GM20431 (cell line): Measurements from ENCODE around the gene PHPT1.

ENCODE experiments used
- in situ Hi-C: fragments of 300-500 bp; cut with MseI, MboI; formaldehyde crosslinking; loops from one replicate; pipeline ENCODE4 v1.15.0; 2020; ENCODE audit warnings: low sequenced_read_pairs; ENCODE audit not compliant: unreplicated experiment

Gene PHPT1

GRCh38 chr9:136846376-136847087 is 2.7 kb upstream of the PHPT1 start:
- in situ Hi-C loops: no loop called here

GRCh38 chr9:136847088-136847825 is 2.0 kb upstream of the PHPT1 start:
- in situ Hi-C loops: no loop called here

DNA sequence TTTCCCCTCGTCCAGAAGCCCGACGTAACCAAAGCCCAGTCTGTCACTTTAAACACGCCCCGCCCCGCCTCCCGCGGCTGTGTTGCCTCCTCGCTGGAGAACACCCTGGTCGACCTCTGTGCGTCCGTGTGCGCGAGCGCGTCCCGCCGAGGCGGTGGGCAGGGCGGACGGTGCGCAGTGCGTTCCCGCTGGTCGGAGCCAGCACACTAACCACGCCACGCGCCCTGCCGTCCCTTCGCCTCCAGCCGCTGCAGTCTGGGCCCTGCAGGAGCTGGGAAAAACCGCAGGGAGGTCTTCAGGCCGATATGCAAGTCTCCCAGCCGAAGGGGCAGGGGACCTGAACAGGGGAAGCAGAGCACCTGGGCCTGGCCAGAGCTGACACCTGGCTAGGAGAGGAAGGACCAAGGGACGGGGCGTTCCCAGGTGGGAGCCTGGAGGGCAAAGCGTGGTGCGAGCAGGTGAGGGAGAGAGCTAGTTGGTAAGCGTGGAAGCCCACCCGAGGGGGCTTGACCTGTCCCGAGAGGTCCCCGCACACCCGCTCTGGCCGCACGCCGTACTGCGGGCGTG is 1.3 kb upstream of the PHPT1 start:
- in situ Hi-C loops: no loop called here

DNA sequence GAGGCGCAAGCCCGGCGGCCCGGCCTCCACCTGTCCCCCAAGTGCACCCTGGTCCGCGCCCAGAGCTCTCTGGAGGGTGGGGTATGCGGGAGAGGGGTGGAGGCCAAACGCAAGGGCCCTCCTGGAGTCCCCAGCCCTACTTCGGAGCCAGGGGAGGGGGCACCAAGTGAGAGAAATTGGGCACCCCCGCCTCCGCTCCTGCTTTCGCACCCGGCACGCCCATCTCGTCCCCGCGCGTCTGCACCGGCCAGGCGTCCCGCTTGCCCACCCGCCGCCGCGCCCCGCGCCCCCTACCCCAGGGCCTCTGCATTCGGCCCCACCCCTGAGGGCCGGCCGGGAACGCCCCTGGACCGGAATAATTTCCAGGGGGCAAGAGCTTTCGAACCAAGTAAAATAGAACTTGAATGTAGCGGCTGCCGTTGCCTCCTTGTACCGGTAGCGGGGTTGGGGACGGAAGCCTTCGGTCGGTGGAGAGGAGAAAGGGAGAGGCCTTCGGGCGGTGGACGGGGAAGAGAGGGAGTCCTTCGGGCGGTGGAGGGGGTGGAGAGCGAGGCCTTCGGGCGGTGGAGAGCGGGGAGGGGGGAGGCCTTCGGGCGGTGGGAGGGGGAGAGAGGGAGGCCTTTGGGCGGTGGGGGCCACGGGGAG is 694 bp upstream of the PHPT1 start:
- in situ Hi-C loops: no loop called here

DNA sequence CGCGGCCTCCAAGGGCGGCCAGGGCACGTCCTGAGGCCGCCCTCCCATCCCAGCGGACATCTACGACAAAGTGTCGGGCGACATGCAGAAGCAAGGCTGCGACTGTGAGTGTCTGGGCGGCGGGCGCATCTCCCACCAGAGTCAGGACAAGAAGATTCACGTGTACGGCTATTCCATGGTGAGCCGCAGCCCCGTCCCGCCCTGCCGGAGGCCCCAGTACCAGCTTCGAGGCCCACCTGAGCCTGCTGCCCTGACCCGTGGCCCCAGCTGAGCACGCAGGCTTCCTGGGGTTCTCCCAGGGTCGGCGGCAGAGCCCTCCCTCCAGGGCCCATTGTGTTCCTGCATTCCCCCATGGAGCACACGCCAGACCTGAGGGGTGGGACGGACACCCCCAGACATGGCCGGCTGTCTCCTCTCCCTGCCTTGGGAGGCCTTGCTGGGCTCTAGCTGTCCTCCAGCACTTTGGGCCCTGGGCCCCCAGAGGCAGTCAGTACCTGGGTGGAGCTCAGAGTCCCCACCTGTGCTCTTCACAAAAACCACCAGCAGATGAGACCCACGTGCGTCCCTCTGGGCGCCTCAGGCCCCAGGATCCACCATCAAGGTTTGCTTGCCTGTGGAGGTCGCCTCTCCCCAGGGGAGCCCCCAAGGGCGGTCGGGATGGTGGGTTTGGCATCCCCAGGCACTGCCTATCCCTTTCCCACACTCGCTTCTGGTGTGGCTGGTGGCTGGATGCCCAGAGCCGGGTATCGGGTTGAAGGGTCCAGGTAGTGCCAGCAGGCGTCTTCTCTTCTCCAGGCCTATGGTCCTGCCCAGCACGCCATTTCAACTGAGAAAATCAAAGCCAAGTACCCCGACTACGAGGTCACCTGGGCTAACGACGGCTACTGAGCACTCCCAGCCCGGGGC is 1.0 kb downstream of the PHPT1 start:
- in situ Hi-C loops: no loop called here

DNA sequence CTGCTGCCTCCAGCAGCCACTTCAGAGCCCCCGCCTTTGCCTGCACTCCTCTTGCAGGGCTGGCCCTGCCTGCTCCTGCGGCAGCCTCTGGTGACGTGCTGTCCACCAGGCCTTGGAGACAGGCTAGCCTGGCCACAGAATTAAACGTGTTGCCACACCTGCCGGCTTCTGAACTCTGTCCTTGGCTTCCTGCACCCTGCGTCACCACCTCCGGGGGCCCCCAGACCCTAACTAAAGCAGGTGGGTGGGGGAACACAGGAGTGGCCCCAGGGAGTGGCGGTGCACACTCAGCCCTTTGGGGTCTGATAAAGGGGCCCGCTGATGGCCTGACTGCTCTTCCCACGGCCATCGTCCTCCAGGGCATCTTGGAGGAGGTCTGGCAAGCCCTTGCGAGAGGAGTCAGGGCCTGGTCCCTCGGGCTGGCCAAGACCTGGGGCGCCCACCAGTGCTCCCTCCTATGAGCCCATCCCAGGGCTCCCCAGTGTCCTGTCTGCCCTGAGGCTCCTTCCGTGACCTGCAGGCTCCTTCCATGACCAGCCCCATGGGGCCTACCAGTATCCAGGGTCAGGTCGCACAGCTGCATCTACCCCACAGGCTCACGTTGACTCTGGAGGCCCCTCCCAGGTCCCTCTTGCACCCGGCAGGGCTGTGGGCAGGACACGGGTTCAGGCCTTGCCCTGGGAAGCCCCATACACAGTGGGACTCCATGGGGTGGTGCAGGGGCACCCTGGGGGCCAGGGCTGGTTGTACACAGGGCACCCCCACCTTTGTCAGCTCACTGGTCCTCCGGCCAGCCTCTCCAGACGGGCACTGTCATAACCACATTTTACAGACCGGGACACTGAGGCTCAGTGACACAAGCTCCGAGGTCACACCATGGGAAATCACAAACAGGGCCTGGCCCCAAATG is 1.9 kb downstream of the PHPT1 start:
- in situ Hi-C loops: no loop called here

DNA sequence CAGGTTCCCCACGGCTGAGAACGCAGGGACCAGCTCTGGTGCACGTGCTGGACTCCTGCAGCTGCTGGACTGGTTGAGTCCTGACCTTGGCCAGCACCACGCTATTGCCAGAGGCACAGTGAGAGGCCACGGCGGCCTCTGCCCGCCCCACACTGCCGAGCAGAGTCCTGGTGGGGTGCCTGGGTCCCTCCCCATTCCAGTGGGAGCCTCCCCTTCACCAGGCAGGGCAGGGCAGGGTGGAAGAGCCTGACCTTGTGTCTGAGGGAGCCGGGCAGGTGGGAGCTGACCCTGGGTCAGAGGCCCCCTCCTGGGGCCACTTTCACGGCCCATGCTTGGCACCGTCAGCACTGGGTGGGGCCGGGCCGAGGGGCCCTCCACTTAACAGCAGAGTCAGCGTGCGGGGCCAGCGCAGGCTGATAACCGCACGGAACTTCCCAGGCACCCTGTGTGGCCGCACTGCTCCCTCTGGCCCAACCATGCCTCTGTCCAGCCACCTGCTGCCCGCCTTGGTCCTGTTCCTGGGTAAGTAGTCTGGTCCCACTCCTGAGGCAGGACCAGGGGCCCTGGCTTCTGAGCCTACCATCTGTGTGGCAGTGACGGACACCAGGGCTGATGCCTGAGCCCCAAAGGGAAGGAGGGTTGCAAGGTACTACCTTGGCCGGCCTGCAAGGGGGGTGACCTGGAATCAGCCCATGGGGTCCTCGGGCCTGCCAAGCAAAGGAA is 2.9 kb downstream of the PHPT1 start, which contains the start of gene MAMDC4:
TSS of gene MAMDC4 (plus strand) at position 406 of the 723 bp plus-strand sequence. CDS start at position 477, 71 bp downstream.
- in situ Hi-C loops: no loop called here

DNA sequence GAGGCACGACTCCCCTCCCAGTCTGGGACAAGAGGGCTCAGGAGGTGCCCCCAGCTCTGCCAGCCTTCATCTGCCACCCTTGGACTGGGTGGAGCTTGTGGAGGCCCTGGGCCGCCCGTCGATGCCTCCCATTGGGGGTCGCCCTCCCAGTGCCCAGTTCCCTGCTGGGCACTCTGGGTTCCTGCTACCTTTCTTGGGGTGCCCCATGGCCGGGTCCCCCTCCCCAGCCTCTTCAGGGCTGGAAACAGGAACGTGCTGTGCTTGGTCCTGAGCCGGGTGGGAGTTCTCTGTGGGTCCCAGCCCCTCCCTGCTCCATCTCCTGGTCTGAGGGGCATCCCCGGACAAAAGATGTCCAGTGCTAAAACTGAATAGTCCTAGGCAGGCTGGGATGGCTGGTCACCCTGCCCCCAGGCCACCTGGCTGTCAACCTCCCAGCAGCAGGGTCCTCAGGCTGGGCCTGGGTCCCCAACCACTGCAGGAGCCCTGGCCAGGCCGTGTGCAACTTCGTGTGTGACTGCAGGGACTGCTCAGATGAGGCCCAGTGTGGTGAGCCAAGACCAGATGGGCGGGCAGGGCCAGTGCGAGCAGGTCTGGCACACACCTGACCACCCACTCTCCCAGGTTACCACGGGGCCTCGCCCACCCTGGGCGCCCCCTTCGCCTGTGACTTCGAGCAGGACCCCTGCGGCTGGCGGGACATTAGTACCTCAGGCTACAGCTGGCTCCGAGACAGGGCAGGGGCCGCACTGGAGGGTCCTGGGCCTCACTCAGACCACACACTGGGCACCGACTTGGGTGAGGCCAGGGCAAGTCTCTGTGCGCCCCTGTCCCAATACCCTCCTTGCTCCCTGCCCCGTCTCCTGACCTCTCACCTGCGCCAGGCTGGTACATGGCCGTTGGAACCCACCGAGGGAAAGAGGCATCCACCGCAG is 3.7 kb downstream of the PHPT1 start:
- in situ Hi-C loops: no loop called here

DNA sequence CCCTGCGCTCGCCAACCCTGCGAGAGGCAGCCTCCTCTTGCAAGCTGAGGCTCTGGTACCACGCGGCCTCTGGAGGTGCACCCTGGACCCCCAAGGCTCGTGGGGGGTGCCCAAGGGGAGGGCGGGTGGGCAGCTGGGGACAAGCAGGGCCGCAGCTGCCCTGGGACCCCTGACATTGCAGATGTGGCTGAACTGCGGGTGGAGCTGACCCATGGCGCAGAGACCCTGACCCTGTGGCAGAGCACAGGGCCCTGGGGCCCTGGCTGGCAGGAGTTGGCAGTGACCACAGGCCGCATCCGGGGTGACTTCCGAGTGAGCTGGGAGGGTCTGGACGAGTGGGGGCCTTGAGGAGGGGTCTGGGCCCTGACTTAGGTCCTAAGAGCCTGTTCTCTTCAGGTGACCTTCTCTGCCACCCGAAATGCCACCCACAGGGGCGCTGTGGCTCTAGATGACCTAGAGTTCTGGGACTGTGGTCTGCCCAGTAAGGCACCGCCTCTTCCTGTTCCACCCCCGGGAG is 4.4 kb downstream of the PHPT1 start:
- in situ Hi-C loops: no loop called here

DNA sequence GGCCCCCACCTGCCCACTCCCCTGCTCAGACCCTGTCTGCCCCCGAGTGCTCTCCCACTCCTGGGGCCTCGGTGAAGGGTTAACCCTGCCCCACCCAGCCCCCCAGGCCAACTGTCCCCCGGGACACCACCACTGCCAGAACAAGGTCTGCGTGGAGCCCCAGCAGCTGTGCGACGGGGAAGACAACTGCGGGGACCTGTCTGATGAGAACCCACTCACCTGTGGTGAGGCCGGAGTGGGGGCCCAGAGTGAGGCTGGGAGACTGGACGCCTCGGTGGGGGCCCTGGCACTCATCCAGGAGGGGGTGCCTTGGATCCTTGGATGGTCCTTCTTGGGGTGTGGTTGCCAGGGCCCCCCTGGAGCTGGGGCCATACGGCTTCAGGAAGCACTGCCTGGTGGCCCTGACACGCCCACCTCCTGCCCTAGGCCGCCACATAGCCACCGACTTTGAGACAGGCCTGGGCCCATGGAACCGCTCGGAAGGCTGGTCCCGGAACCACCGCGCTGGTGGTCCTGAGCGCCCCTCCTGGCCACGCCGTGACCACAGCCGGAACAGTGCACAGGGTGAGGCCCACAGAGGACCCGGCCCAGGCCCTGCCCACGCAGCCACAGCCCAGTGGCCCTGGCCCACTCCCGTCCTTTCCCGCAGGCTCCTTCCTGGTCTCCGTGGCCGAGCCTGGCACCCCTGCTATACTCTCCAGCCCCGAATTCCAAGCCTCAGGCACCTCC is 5.1 kb downstream of the PHPT1 start:
- in situ Hi-C loops: no loop called here

DNA sequence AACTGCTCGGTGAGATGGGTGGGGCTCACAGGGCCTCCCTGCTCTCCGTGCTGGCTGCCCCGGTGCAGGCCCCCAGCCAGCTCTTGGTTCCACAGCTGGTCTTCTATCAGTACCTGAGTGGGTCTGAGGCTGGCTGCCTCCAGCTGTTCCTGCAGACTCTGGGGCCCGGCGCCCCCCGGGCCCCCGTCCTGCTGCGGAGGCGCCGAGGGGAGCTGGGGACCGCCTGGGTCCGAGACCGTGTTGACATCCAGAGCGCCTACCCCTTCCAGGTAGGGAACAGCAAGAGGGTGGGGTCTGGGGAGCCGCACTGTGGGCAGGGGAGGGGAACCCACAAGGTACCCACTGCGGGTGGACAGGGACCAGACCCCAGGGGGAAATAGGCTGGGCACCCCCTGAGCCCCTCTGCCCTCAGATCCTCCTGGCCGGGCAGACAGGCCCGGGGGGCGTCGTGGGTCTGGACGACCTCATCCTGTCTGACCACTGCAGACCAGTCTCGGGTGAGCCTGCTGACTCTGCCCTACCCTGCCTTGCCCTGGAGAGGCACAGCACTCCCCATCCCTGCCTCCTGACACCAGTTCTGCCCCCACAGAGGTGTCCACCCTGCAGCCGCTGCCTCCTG is 5.7 kb downstream of the PHPT1 start:
- in situ Hi-C loops: no loop called here

GRCh38 chr9:136855461-136856078 is 6.4 kb downstream of the PHPT1 start:
- in situ Hi-C loops: no loop called here

DNA sequence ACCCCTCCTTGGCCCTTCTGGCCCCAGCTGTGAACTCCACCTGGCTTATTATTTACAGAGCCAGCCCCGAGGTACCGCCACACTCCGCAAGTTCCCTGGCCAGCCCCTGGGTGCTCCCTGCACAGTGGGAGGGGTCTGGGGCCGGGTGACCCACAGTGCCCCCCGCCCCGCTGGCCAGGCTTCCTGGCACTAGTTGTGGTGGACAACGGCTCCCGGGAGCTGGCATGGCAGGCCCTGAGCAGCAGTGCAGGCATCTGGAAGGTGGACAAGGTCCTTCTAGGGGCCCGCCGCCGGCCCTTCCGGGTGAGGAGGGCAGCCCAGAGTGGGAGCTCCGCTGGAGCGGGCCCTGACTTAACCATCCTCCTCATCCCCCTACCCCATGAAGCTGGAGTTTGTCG is 6.9 kb downstream of the PHPT1 start:
- in situ Hi-C loops: no loop called here

DNA sequence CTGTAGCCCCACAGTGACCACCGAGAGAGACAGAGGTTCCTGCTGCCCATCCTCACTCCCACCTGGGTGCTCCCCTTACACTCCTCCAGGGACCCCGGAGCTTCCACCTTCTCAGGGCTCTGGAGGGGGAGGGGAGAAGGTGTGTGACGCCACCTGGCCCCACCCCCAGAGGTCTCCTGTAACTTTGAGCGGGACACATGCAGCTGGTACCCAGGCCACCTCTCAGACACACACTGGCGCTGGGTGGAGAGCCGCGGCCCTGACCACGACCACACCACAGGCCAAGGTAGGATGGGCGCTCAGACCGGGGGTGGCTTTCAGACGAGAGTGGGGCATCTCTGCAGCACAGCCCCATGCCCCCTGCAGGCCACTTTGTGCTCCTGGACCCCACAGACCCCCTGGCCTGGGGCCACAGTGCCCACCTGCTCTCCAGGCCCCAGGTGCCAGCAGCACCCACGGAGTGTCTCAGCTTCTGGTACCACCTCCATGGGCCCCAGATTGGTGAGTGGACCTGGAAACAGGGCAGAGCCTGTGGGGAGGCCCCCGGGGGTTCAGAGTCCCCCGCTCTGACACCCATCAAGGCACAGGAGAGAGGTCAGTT is 7.4 kb downstream of the PHPT1 start:
- in situ Hi-C loops: no loop called here

GRCh38 chr9:136857166-136857565 is 8.0 kb downstream of the PHPT1 start:
- in situ Hi-C loops: no loop called here
